A549 treated with AZD9567 at 1 μM for 4 hours (cell line): ENCODE measurements around the gene TMEM240. TPM values are rescaled to one million over a fixed set of nuclear protein-coding genes. Genes with fewer than 3 reads are reported as not detected.

Experiments
- total RNA-seq: library from RNA; stranded (reverse); fragments of 200-300 nt; extraction: Qiagen RNA extraction; gene quantifications from 5 replicates; pipeline ENCODE4 v1.2.3, GENCODE V29; 2022; ENCODE audit not compliant: insufficient read depth

The TMEM240 gene
- total RNA-seq, result 0.29 to 0.60 TPM (median 0.46 TPM) in 4 of 5 replicates, not detected in the other

GRCh38 chr1:1540090-1540817 is at the start of gene TMEM240:
Gene TMEM240, minus strand, starts transcription at chr1:1540624. Its CDS starts 278 bp downstream, at chr1:1540346.

GRCh38 chr1:1574721-1575537 is 34.5 kb upstream of the TMEM240 start, which contains the start of gene SSU72:
Gene SSU72, minus strand, starts transcription at chr1:1574863. Its CDS starts 306 bp downstream, at chr1:1574557.

GRCh38 chr1:1511533-1512285 is 28.7 kb downstream of the TMEM240 start, which contains the start of gene ATAD3A:
Gene ATAD3A, plus strand, starts transcription at chr1:1512162. Its CDS starts 107 bp downstream, at chr1:1512269.

Other genes with a start within 250 kb of the TMEM240 start
- gene ACAP3, start 232.7 kb downstream of the TMEM240 start, total RNA-seq, result 6.6 to 21.5 TPM (median 19.8 TPM) in 5 replicates
- 12.9 to 26.3 TPM (median 24.1 TPM) in 5 replicates for gene PUSL1, start 232.0 kb downstream of the TMEM240 start, total RNA-seq
- gene INTS11, start 216.0 kb downstream of the TMEM240 start, total RNA-seq, result 55.6 to 67.7 TPM (median 66.1 TPM) in 5 replicates
- 18.5 to 24.0 TPM (median 22.6 TPM) in 5 replicates for gene CPTP, start 215.8 kb downstream of the TMEM240 start, total RNA-seq
- 0.09 to 0.24 TPM (median 0.17 TPM) in 4 of 5 replicates, not detected in the other for gene TAS1R3, start 209.3 kb downstream of the TMEM240 start, total RNA-seq
- gene DVL1, start 191.2 kb downstream of the TMEM240 start, total RNA-seq, result 38.9 to 68.4 TPM (median 63.4 TPM) in 5 replicates
- gene MXRA8, start 182.1 kb downstream of the TMEM240 start, total RNA-seq, result 0.13 to 3.5 TPM (median 0.20 TPM) in 4 of 5 replicates, not detected in the other
- gene AURKAIP1, start 165.4 kb downstream of the TMEM240 start, total RNA-seq, result 105 to 181 TPM (median 175 TPM) in 5 replicates
- gene CCNL2, start 141.3 kb downstream of the TMEM240 start, total RNA-seq, result 32.2 to 72.8 TPM (median 64.8 TPM) in 5 replicates
- gene MRPL20, start 133.3 kb downstream of the TMEM240 start, total RNA-seq, result 133 to 140 TPM (median 135 TPM) in 5 replicates
- 0.06 to 0.10 TPM in 2 of 5 replicates, not detected in the others for gene ANKRD65, start 119.3 kb downstream of the TMEM240 start, total RNA-seq
- 8.4 to 16.5 TPM (median 15.0 TPM) in 5 replicates for gene VWA1, start 104.9 kb downstream of the TMEM240 start, total RNA-seq
- not detected in 5 replicates for gene ATAD3C, start 90.9 kb downstream of the TMEM240 start, total RNA-seq
- gene ATAD3B, start 68.9 kb downstream of the TMEM240 start, total RNA-seq, result 0.86 to 3.6 TPM (median 3.2 TPM) in 5 replicates
- 27.2 to 40.3 TPM (median 38.7 TPM) in 5 replicates for gene ATAD3A, start 28.5 kb downstream of the TMEM240 start, total RNA-seq
- 88.5 to 97.7 TPM (median 95.6 TPM) in 5 replicates for gene SSU72, start 34.2 kb upstream of the TMEM240 start, total RNA-seq
- gene FNDC10, start 59.5 kb upstream of the TMEM240 start, total RNA-seq, result 3.9 to 8.7 TPM (median 7.5 TPM) in 5 replicates
- gene MIB2, start 74.9 kb upstream of the TMEM240 start, total RNA-seq, result 13.7 to 23.9 TPM (median 21.8 TPM) in 5 replicates
- 0.53 to 0.73 TPM (median 0.71 TPM) in 4 of 5 replicates, not detected in the other for gene MMP23B, start 91.5 kb upstream of the TMEM240 start, total RNA-seq
- 18.6 to 26.2 TPM (median 25.1 TPM) in 5 replicates for gene CDK11B, start 118.4 kb upstream of the TMEM240 start, total RNA-seq
- gene SLC35E2B, start 152.2 kb upstream of the TMEM240 start, total RNA-seq, result 10.2 to 13.3 TPM (median 12.6 TPM) in 5 replicates
- 21.7 to 26.3 TPM (median 25.2 TPM) in 5 replicates for gene CDK11A, start 183.7 kb upstream of the TMEM240 start, total RNA-seq
- gene NADK, start 237.8 kb upstream of the TMEM240 start, total RNA-seq, result 29.5 to 43.4 TPM (median 41.6 TPM) in 5 replicates